ENCODE data around the gene ARF5.

Gene ARF5

DNA sequence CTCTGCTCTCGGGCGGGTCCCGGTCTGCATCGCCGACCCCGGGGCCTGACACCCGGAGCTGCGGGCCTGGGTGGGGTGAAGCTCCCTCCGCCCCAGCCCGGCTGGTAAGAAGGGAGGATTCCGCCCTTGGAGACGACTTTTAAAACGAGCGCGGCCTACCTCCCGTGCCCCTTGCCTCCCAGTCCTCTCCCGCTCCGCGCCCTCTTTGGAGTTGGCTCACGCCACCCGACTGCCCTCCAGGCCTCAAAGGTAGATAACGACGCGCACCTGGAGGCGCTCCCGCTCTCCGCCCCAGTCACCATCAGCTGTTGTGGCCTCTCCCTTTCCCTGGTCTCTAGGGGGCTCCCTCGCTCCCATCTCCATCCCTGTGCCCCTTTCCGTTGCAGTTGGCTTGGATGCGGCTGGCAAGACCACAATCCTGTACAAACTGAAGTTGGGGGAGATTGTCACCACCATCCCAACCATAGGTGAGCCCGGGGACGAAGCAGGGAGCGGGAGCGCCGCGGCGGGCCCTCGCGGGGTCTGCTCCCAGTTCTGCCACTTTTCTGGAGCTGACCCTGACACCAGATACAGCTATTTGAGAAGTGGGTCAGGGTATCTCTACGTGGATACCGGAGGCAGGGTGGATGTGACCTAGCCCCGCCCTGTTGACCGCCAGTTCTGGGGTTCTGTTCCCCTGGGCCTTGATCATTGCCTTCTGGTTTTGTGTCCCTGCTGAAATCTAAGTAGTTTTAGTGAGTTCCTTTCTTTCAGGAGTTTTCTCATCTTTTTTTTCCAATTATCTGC, 679 bp downstream of the ARF5 start:
- DNase-seq: peak in 3 of 5 donors; percentile 15 to 22 (median 18)

DNA sequence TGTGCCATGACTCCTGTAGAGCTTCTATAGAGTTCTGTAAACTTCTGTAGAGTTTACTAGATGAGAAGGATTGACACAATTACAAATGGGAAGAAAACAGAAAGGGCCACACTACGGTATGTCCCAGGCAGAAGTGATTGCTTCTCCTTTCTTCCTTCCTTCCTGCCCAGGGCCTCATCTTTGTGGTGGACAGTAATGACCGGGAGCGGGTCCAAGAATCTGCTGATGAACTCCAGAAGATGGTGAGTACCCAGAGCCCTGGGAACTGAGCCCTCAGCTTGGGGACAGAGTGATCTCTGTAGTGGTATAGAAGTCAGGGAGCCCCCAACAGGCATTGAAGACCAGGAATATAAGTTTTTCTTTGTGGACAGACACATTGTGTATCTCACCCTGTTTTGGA, 1.7 kb downstream of the ARF5 start:
- DNase-seq: no peak

DNA sequence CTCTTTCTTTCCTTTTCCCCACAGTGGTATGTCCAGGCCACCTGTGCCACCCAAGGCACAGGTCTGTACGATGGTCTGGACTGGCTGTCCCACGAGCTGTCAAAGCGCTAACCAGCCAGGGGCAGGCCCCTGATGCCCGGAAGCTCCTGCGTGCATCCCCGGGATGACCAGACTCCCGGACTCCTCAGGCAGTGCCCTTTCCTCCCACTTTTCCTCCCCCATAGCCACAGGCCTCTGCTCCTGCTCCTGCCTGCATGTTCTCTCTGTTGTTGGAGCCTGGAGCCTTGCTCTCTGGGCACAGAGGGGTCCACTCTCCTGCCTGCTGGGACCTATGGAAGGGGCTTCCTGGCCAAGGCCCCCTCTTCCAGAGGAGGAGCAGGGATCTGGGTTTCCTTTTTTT, 3.0 kb downstream of the ARF5 start:
- no peak for DNase-seq

DNA sequence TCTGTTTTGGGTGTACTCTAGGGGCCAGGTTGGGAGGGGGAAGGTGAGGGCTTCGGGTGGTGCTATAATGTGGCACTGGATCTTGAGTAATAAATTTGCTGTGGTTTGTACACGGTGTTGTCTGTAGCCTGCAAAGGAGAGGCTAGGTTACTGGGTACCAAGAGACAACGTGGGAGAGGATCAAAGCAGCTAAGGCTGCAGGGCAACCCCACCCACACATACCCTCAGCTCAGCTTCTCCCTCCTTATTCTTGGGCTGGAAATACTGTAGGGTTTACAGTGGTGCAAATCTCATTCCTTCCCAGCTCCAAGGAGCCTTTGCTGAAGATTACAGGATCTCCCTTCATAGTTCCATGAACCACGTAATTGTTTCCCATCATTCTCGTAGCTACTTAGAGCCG, 3.4 kb downstream of the ARF5 start:
- DNase-seq: no peak

DNA sequence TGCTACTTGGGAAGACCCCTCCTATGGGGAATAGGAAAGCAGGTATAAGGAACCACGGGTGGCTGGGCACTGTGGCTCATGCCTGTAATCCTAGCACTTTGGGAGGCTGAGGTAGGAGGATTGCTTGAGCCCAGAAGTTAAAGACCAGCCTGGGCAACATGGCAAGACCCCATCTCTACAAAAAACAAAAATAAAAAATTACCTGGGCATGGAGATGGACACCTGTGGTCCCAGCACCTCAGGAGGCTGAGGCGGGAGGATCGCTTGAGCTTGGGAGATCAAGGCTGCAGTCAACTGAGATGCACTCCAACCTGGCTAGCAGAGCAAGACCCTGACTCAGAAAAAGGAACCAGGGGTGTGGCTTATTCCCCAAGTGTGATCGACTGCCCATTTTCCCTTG, 4.3 kb downstream of the ARF5 start:
- DNase-seq: no peak

DNA sequence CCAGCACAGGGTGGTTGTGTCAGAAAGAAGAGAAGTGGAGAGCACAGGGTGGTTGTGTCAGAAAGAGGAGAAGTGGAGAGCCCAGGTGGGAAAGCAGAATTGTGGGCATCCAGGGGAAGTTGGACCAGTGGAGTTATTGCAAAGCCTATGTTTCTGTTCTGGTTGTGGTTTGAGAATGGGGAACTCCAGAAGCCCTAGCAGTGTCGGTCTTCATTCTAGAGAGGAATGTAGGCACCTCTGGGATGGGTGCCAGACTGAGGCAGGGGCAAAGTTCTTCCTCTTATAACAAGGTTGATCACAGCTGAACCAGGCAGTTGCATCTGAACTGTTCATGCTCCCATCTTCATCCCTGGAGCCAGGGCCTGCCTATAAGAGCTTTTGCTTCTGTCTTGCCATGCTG, 6.3 kb downstream of the ARF5 start:
- no peak for DNase-seq

DNA sequence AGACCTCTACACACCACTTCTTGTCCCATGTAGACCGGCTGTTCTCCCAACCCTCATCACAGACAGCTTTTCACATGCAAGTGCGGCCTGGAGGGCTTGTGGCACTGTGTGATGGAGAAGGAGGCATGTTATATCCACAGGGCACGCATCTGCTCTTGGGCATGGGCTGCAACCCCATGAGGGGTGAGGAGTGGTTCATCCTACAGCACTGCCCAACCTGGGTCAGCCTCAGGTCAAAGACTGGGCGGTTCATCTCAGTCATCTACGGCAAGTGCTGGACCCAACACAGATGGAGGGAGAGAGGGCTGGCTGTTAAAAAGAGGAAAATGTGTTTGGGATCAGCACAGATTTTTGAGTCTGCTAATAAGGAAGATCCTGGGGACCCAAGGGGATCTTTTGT, 7.5 kb downstream of the ARF5 start:
- no peak for DNase-seq

DNA sequence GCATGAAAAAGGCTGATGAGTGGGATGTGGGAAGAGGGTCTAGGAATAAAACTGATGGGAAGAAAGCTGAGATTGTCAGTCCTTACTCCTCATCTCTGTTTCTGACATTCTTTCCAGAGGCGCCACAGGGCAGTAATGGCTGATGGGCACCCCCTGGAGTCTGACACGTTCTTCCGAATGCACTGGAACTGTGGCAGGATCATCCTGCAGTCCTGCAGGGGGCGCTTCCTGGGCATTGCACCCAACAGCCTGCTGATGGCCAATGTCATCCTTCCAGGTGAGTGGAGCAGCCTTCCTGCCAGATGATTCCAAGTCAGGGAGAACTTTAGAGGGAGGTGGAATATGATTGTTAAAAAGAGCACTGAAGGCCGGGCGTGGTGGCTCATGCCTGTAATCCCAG, 10.1 kb downstream of the ARF5 start:
- DNase-seq: no peak

DNA sequence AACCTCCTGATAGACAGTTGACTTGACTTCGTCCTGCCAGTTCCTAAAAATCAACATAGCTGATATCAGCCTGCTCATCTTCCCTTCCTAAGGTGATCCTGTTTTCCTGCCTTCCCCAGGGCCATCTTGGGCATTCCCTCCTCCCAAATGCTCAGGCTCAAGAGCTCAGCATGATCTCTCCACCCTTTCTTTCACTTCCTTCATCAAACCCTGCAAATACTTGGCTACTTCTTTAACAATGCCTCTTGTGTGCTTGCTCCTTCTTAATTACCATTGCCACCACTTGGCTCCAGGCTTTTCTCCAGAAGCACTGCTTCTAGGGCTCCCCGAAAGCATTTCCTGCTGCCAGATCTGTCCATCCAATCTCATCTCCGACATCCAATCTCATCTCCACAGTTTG, 12.7 kb downstream of the ARF5 start:
- no peak for DNase-seq

DNA sequence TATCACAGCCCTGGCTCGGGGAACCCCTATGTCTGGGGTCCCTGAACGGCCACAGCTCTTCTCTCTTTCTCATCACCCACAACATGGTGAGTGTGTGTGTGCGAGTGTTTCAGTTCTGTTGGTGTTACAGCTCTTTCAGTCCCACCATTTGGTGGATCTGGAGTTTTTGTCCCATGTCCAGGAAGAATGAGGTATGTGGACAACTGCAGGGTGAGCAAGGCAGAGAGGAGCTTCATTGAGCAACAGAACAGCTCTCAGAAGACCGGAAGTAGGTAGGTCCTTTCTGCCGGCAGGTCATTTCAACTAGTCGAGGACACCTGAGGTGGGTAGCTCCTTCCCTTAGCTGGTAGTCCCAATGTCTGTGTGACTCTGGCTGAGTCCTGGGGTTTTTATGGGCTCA, 20.2 kb downstream of the ARF5 start:
- DNase-seq: no peak

DNA sequence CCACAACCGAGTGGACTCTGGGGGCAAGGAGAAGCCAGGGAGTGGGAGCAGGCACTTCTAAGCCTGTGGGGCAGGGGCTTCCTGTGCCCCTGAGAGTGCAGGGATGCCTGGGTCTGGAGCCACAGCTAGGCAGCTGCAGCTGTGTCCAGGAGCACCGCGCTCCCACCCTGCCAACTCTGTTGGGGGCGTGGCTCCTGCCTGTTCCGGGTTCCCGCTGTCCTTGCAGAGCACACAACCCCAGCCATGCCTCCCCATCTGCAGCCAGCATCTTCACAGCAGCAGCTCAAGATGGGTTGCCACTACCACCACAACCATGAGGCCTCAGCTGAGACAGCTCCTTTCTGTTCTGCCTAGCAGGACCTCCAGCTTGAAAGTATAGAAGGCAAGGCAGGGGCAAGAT, 21.1 kb downstream of the ARF5 start:
- no peak for DNase-seq

DNA sequence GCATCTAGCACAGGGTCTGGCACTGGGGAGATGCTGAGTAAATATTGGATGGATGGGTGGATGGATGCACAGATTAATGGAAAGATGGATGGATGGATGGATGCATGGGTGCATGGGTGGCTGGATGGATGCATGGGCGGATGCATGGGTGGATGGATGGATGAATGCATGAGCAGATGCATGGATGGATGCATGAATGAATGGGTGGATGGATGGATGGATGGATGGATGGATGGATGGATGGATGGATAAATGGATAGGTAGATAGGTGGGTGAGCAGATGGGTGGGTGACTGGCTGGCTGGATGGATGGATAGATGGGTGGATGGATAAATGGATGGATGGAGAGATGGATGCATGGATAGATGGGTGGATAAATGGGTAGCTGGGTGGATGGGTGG, 24.1 kb downstream of the ARF5 start:
- no peak for DNase-seq

DNA sequence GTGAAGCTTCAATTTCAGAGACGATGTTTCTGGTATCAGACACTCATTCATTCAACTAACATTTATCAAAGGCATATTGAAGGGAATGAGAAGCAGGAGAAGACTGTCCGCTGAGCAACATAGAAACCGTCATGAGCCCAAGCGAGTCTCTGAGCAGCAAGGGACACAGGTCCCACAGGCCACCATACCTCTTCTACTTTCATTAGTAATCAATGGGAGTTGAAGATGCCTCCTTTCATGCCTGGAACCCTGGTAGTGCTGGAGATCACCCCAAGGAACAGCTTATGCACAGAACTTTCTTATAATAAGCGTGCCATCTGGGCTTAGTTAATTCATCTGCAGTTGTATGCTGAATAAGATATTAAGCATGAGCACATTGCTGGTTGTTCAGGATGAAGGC, 28.5 kb downstream of the ARF5 start:
- DNase-seq: no peak

DNA sequence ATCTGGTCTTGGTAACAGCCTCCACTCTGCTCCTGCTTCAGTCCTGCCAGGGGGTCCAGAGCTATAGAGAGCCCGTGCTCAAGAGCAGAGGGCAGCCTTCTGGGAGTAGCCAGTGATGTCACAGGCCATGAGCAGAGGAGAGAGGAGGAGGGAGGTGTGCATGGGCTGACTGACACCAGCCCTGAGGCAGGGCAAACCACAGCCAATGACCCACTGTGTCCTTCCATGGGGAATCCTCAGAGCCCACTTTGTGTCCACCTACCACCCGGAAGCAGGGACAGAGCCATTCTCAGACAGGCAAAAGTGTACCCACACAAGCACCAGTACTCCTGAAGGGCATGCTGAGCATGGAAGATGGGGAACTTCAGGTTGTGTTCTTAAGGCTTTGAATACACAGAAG, 29.8 kb downstream of the ARF5 start, which contains the start of gene PAX4:
TSS of gene PAX4 (minus strand) at position 101 of the 400 bp plus-strand sequence. CDS start 2,214 bp downstream, outside the sequence.
- DNase-seq: no peak

DNA sequence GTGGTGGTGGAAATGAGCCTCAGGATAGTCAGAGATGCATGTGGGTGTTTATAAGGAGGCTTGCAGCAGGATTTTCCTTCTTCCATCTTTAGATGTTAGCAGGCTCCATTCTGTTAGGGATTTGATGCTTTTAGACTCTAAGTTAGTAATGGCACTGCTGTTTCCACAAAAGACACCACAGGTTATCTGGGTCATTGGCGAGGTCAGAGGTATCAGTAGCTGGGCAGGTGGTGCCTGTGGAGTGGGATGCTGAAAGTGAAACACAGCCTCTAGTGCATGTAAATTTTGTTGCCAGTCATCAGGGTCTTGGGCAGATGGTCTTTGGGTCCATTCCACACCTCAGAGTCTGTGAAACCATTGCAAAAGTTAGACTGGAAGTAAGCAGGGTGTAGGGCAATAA, 30.6 kb downstream of the ARF5 start:
- DNase-seq: no peak

DNA sequence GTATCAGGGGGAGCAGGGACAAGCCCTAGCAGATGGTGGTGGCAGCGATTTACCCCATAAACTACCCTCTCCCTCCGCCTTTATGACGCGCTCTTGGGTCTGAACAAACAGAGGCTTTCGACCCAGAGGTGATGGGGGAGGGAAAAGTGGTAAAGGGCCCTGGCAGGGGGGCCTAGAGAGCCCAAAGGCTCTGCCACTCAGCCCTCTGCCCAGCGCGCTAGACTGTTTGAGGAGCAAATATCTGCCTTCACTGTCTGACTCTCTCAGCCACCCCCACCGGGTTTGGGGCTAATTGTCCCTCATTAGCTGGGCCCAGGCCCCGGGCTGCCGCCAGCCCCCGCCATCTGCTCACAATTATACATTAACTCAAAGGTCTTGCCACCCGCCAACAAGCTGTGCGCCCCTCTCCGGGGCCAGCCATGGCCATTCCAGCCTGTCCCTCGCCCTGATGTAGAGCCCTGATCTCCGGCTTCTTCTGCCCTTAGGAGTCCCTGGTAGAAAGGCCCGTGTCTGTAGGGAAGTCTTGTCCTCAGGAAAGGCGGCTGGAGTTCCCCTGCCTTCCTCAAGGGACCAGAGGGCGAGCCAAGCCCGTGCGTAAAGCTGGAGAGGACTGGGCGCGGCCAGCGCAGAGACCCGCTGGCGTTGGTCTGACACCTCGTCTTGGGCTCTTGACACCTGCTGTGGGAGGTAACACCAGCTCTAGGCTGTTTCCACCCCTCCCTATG, 31.6 kb downstream of the ARF5 start:
- no peak for DNase-seq

DNA sequence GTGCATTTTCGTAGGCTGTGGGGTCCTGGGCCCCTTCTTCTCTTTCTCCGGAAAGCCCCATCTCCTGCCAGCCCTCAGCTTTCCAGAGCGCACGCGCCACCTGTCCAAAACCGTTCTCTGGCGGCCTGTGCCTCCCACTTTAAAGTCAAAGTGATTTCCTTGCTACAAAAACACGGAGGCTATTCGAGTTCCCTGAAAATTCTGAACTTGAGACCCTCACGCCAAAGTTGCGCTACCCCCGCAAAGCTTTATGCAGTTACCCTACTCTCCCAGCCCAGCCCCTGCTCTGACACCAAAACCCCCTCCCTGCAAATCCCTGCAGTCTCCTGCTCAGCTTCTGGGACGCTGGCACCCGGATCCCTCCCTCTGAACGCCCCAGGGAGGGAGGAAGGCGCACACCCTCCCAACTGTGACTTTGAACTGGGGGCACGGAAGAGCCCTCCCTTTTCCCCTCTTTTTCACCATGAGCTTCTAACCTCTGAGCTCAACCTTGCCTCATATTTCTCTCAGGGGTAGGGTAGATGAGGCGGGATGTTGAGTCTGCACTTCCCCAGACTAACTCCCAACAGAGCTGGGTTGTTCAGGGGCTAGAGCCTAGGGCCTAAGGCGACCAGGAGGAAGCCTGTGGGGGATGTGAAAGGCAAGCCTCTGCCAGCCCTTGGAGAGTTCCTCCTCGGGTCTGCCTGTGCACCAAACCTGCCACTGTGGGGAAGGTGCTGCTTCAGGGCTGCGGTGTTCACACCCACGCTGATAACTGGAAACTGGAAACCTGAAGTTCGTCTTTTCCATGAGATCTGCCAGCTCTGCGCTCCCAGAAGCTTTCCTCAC, 32.4 kb downstream of the ARF5 start:
- no peak for DNase-seq

DNA sequence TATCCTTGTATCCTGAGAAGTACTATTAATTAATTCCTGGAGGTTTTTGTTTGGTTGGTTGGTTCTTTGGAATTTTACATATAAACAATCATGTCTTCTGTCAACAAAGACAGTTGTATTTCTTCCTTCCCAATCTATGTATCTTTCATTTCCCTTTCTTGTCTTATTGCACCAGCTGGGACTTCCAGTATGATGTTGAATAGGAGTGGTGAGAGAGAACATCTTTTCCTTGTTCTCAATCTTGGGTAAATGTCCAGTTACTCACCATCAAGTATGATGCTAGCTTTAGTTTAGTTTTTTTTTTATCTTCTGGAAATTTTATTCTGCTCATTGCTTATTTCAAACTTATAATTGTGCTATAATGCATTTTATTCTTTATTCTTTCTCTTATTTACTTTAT, 37.1 kb downstream of the ARF5 start:
- no peak for DNase-seq

DNA sequence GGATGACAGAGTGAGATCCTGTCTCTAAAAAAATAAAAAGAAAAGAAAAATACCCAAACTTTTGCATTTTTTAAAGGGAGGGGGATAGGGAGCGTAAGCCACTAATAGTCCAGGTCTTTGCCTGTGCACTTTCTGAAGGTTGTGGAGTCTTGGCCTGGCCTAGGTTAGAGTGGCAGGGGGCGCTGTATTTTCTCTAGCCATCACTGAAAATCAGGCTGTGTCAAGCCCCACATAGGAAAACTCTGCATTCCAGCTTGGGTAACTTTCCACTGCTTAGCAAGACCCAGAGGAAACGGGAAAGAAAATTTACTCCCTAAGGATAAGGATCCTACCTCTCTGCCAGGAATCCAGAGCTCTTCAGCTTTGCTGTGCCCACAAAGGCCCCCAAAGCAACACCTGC, 40.2 kb downstream of the ARF5 start:
- DNase-seq: no peak

DNA sequence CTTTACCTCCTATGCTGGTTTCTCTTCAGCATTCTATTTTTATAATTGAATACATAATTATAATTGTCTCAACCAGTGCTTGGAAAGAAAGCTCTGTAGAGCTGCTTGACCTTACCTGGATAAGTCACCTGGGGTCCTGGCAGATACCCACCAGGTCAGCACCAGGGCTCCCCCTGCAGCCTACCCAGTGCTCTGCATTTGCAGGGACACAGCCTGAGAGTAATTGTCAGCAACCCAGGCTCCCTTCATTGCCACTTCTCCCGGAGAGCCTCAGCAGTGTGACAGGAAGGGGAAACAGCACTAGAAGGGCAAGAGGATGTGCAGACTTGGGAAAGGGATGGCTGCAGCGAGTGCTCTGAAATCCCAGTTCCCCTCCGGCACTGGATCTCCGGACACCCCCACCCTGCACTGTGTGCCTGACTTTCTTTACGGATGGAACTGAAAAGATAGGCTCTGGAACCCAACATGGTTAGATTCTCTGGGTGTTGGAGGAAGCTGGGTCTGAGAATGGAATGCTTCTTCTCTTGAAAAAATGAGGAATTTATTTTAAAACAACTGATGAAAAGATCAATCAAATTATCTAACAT, 41.1 kb downstream of the ARF5 start:
- DNase-seq: no peak

DNA sequence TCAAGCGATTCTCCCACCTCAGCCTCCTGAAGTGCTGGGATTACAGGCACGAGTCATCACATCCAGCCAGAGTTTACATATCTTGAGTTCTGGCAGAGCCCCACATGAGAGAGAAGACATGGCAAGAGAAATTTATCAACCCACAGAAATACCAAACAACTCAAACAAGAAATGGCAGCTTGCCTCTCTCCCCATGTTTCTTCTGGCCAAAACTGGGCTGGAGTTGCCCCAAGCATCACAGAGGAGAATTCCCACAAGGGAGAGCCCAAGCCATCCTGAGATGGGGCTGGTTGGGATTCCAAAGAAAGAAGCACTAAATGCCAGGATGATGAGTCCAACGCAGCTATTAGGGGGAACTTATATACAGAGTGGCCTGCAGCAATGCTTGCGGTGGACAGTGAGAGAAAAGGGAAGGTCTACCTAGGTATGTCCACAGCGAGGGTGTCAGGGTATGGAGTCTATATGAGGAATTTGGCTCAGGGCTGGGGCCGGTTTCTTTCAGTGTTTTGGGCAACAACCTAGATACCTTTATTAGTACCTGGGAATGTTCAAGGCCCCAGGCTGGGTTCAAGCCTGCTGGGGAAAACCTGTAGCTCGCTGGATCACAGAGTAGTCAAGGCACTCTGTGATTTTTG, 44.2 kb downstream of the ARF5 start:
- no peak for DNase-seq

DNA sequence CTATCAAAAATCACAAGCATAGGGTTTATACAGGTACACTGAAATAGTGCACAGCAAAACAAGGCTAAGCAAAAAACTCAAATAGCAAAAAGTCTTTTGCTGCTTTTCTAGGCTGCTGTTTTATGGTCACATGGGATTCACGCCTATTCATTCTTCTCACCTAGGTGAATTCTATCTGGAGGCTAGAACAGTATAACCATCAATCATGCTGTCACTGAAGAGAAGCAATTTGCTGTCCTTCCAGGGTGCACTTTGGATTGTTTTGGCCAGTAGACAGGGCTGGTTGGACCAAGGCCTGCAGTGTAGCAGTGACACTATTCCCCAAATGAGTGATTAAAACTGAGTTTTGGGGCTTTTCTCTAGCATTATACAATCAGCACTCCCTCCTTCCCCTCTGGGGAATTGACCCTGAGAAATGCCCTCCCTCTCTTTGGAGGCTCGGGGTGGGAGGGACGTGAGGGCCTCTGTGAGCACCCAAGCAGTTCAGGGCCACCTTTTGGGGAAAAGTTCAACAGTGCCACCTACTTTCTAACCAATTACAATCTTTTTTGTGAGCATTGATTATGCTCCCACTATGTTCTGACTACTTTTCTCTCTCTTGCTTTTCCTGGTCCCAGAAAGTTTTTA, 47.6 kb downstream of the ARF5 start:
- DNase-seq: no peak

All from T-helper 1 cell (primary cell).